Stimulated activated CD8-positive, alpha-beta memory T cell treated with anti-CD3 and anti-CD28 coated beads, Interleukin-12 subunit alpha, Interleukin-12 subunit beta, amount 100 ng/mL, for 4 hours (primary cell): ENCODE results near the gene AGBL4.

Experiments
- DNase-seq: peaks from one replicate; pipeline ENCODE4 v3.0.0-alpha.2; 2020; ENCODE audit warnings: low read depth

AGBL4 gene

DNA sequence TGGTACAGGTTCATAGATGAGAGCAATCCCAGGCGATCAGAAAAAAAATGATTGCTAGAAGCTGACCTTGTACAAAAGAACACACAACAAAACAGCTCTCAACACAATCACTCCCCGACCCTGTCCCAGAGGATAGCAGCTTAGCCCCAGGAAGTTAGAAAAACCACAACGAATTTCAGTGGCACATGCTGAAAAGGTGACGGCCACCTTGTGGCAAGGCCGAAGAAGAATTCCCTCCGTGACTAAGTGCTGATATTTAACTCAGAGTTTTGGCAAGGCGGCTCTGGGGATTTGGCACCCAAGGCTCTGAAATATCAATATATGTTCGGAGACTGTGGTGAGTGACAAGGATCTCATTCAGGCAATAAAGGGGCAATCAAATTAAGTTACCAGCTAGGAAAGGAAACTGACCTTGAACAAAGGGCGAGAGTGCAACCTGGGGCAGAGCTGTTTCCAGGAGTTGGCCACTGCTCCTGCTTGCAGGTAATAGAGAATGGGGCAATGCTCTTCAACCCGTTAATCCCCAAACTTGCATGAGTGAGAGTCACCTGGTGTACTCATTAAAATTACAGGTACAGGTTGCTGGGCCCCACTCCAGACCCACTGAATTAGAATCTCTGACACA, 1343.2 kb downstream of the AGBL4 start:
- no peak for DNase-seq

DNA sequence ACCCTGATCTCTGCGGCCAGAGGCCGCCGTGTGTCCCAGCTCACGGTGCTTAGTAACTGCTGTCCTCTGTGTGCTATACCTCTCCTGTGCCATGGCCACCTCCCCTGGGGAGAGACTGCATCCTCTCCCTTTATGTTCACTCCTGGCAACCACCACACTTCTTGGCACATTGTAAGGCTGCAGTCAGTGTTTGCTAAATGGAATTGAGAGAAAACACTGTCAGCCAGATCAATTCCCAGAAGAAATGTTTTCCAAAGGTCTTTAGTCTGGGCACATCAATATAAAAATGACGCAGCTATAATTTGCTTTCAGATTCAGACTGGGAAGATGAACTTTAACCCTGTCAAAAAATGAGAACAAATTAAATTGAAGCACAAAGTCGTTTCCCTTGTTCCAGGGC, 1343.9 kb downstream of the AGBL4 start:
- DNase-seq: no peak

DNA sequence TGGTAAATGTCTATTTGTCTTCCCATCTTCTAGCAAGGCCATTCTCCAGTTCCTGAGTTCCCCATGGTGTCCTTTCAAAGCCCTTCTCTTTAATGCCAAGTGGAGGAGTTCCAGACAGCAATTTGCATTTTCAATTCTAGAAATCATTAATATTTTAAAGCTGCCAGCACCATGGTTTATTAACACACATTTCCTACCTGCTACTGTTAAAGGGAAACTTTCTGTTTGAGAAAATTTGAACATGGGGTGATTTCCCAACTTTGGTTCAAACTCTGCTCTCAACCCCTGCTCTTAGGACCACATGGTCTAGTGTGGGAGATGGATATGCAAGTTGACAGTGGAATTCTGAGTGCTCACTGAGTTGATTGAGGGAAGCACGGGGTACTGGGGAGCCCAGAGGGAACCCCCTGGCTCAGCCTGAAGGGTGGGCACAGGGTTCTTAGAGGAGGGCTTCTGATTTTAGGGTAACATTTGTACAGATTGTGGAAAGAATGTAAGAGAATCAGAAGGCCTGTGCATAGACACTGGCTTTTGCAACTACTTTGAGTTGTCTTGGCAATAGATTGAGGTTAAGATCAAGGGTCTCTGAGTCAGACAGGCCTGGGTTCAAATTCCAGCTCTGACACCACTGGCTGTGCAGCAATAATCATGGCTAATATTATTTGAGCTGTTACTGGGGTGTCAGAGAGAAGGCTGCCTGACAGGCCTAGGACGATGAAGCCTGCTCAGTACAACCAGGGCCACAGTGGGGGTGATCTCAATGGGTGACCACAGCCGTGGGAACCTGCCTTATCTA, 1344.8 kb downstream of the AGBL4 start:
- no peak for DNase-seq

DNA sequence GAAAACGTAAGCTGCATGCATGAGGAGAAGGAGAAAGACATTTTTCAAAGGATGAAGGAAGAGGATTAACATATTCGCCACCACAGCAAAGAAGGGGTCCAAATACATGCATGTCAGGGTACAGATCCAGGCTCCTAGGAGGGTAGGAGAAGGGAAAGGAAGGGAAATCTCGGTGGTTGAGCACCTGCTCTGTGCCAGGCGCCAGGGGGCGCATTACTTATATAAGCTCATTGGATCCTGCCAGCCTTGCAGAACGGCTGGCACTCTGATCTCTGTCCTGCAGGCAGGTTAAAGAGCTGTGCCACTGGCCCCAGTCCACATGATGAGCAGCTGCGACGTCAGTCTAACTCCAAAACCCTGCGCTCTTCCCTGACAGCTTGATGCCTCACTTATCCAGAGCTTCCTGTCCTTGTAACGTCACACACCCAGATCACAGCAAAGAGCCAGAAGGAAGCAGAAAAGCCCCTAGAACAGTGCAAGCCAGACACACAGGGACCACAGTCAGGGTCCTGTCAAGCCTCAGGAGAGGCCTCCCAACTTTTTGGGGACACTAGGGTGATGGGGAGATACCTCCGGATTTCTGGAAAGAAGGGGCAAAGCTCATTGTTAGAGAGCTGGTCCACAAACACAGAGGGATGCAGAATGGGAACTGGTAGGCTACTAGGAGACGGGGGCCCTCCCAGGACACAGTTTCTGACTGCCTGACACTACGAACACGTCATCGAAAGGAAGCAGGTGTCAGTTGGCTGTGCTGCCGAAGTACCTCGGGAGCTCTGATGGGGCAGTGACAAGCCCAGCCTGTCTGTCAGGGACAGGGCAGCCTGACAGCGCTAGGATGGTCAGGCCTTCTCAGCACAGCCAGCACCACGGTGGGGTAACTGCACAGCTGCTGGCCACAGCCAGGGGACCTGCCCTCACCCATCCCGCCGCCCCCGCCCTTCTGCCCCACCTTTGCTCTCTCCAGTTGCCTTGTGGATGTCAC, 1346.2 kb downstream of the AGBL4 start:
- no peak for DNase-seq

DNA sequence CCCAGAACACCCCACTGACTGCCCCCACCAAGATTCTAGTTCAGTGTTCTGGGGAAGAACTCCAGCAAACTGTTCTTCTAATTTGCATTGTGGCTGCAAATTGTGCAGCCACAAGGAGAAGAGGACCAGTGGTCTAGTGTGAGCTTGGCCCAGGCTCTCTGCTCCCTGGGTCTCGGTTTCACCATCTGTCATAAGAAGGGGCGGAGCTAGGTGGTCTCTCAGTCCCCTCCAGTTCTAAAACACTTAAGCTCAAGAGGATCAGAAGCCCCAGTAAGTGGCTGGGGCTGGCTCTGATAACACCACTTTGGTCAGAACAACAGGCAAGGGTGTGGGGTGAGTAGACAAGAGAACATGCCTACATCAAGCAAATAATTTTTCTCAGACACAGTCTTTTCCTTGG, 1346.9 kb downstream of the AGBL4 start:
- no peak for DNase-seq

DNA sequence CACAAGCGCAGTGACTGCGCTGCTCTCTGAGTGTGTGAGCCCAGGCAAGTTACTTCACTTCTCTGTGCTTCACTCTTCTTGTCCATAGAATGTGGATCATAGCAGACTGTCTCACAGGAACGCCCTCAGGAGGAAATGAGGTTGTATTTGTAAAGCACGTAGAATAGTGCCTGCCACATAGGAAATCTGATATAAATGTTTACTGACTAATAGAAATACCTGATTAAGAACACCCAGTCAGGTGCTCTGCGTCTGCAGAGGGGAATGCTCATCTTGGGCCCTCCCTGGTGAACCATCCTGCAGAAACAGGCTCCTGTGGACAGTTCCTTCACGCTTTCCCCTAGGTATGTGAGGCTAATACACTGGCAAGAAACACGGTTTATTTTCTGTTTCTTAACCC, 1347.4 kb downstream of the AGBL4 start:
- no peak for DNase-seq

DNA sequence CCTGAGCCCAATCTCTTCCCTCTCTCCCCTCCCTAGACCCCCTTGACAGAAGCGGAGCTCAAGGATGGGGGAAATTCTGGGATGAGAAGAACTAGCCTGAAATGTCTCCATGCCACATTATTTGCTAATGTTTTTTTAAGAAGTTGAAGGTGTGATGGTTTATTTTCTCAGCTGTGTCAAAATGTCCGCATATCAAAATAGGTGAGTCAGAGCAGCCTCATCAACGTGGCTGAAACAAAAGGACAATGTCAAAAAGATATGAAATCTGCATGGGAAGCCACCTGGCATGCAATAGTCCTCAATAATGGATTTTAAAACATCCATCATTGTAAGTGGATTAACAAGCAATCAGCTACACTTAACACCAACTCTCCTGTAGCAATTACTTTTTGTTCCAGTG, 1348.5 kb downstream of the AGBL4 start:
- DNase-seq: no peak

DNA sequence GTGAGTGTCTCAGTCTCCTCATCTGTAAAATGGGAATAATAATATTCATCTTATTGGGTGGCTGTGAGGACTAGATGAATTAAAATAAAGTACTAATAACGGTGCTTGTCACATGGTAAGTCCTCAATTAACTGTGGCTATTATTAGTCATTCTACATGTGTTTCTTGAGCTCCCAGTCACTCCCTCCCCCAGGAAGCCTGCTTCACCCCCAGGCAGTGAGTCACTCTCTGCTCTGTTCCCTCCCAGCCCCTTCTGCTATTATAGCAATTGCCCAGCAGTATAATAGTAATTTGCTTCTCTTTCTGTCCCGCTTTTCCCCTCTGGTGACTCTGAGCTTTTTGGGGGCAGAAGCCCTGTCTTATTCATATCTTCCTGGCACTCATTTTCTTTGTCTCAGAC, 1349.1 kb downstream of the AGBL4 start:
- no peak for DNase-seq

DNA sequence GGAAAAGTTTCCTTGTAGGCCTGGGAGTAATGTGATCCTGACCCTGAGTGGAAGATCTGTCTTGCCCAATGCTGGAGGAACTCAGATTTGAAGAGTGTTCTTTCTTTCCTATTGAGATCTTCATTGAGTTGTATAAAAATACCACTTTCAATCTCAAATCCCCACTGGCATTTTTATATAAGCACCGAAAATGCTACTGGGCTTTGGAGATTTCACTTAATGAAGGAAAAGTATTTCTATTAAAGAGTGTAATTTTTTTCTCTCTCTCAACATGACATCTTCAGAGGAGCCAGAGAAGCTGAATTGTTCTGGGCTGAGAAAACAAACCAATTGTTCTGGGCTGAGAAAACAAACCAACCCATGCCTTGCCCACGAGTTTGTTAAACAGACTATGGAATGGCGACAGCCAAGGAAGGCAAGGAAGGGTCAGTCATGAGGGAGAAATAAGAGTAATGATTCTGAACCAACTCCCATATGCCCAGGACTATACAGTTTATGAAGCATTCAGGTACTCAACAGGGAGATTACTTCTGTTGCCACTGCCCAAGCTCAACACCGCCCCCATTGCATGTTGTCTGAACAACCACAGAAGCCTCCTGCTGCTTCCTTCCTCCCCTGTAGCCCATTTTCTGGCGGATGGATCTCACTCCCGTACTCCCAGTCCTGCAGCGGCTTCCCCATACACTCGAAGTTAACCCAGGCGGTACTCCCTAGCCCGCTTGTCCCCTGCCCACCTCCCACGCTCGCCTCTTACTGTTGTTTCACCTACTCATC, 1350.2 kb downstream of the AGBL4 start:
- DNase-seq: no peak

DNA sequence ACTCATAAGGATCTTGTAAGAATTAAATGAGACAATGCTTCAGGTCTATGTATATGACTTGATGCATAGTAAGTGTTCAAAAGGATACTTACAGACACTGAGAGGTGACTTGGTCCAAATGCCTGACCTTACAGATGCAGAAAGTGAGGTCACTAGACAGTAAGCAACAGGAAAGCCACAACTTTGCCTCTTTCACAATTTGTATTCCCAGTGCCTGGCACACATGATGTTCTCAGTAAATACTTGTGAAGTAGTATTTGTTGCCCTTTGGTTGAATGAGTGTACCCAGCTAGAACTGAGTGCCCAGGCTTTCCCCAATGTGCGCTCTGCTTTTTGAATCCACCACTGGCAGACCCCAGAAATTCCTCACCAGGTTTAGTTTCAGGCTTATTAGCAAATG, 1352.2 kb downstream of the AGBL4 start:
- no peak for DNase-seq

DNA sequence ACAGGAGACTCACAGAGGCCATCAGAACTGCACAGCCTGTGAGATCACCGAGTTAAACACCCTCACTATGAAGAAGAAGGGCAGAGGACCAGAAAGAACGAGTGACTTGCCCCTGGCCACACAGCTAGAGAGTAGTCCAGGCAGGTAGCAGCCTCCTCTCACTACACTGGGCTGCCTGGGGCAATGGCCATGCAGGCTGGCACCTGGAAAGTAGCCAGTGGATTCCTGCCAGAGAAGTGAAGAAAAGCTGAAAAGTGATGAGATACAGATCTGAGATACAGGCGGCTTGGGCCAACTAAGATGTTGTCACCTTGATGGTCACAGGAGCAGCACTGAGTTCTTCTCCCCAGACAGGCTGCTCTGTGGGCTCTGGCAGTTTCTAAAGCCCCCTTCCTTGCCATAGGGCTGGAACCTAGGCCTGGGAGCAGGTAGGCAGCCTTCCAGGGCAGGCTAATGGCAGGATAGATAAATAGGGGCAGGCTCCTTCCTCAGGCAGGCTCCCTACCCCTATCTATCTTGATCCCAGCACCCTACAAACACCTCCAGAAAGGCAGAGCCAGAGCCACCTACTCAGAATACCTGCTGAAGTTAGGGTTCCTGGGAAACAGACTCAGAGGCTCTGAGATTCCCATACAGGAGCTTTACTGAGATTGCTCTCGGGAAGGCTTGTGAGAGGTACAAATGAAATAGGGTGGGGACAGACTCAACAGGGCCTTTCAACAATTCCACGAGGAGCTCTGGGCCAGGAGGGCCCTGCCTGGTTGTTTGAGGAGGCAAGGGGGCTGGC, 1353.3 kb downstream of the AGBL4 start:
- DNase-seq: no peak

DNA sequence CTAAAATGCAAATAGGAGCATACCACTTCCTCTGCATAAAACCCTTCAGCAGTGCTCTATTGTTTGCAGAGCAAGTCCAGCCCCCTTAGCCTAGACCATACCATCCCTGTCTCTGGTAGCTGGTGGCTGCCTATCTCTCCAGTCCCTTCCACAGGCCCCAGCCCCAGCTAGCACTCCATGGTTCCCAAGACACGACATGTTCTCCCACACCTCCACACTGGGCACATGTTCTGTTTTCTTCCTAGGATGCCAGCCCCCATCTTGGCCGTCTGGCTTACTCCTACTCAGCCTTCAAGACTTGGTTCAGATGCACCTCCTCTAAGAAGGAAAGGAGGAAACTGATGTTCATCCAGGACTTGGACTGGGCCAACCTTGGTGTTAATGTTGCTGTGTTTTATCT, 1355.4 kb downstream of the AGBL4 start:
- DNase-seq: no peak

DNA sequence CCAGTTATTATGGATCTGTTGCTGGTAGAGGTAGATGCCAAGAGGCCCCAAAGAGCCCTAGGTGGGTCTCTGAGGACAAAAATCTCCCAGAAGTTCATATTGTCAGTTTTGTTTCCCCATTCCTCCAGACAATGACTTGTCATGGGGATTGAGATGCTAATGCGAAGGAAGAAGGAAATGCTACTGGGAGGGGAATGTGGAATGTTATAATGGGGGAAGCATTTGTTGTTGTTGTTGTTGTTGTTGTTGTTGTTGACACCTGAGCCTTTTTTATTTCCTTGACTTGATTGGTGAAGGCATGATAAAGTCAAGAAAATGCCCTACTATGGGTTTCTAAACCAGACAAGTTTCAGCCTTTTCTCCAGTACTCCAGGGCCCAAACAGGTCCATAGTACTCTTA, 1356.0 kb downstream of the AGBL4 start:
- DNase-seq: no peak

DNA sequence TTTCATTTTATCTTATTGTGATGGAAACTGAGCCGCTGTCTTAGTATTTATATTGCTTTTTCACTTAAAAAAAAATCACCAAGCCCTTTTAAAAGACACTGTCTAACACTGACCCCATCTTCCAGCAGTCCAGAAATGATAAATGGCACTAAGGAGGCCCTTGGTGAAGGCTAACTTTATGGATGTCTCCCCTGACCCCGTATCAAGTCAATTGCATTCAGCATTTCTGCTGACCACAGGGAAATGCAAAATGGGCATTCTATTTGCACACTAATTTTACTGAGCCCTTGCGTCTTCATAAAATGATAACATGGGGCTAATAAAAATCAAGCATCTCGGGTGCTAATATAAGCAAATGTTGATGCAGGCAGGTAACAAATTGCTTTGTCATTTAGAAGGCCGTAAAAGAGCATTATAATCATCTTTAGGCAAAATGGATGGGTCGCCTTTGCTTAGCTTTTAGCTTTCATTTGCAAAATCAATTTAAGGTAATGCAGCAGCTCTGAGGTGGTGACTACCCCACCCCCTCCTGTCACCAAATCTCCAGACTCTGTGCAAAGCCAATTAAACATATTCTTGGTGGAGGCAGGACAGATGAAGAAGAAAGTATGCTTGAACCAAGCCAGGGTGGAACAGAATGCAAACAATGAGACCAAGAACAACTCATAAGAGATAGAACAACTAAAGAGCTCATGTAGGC, 1357.9 kb downstream of the AGBL4 start:
- no peak for DNase-seq

DNA sequence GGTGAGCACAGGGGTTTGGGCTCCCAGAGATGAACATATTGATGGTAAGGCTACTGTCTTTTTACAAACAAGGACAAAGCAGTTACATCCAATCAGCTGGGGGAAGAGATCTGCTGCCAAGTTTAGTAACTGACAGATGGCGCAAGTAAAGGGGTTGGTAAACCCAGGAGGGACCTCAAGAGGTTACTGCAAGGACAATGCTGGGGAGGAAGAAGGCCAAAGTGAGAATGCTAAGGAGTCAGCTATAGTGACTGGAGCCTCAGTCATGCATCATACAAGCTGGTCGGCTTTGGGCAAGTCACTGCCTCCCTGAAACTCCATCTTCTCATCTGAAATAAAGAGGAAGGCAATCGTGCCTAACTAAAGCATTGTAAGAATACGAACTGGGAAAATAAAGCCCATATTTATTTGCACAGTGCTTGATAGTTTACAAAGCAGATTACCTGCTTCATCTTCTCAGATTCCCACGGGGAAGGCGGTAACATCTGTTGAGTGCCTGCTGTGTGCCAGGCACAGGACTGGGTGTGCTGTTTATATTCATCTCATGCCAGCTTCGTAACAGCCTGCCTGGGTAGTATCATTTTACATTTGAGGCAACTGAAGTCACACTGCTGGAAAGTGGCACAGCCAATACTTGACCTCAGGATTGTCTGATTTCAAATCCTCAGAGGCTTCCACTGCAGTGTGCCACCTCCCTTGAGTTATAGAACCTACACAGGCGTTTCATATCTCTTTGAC, 1361.9 kb downstream of the AGBL4 start:
- no peak for DNase-seq

DNA sequence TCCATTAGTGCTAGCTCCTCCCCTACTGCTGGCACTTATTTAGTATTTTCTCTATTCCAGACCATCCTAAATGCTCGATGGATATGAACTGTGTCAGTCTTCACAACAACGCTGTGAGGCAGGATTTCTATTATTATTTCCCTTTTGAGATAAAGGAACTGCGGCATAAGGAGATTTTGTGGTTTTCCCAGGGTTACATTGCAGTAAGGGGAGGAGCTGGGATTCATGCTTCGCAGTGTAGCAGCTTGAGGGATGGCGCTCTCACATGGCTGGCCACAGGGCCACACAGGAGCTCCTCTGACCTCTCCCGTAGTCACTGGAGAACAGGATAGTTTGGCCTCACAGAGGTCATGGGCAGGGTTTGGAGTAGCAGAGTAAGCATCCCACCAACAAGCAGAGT, 1364.0 kb downstream of the AGBL4 start:
- DNase-seq: no peak

DNA sequence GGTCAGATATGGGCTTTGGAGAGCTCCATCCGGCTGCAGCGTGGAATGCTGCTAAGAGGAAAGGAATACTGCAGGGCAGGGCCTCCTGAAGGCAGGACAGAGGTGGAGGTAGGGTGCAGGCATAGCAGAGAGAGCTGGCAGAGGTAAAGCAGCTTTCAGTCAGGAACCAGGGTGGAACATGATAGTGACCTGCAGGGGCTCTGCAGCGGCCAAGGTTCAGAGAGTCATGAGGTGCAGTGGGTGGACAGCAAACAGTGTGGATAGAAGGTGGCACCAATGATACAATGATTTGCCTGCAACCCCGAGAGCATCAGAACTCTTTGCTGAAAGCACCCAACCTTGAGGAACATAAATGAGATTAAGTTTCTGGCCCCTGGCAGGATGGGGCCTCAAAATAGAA, 1366.3 kb downstream of the AGBL4 start:
- no peak for DNase-seq

DNA sequence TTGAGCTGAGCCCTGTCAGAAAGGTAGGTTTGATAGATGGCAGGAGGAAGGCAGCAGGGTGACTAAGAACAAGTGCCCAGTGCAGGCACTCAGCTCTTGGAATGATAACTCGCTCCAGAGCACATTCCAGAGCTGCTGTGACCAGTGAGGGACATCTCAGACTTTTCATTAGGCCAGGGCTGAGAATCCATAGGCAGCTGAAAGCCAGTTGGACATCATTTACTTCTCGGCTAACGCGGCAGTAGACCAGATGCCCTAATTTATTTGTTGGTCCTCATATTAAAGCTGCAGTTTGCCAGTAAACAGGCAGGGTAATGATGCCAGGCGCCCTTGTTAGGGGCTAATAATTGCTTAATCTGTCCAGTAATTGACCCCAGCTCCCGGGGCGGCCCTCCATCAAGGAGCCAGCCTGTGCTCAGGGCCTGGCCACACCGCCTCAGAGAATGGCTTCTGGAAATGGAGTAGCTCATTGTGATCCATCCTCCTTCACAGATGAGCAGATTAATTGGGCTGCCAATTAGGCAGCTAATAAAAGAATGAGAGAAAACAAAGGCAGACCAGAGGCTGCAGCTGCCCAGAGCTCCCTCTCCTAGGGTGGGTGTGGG, 1369.0 kb downstream of the AGBL4 start:
- DNase-seq: no peak

DNA sequence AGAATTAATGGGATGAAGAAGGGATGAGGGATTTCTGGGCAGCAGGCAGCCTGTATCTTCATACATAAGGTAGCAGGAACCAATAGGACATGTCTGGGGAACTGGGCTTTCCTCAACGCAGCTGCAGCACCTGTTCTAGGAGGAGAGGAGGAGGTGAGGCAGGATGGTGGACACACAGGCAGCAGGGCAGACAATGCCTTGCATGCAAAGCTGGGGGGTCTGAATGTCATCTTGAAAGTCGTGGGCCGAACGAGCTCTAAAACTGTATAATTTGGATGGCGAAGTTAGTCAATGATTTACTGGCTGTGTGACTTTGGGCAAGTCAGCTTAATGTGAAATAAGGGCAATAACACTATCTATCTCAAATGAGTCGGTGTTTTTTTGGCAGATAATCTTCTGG, 1371.4 kb downstream of the AGBL4 start:
- no peak for DNase-seq
